NCI-H446 treated with DMSO at 0.1 percent for 48 hours (cell line): Measurements from ENCODE around the gene HOTAIR.

Source experiments
- DNase-seq: peaks from one replicate; lab custom pipeline; 2025; lab: John Stamatoyannopoulos, UW

HOTAIR gene

DNA sequence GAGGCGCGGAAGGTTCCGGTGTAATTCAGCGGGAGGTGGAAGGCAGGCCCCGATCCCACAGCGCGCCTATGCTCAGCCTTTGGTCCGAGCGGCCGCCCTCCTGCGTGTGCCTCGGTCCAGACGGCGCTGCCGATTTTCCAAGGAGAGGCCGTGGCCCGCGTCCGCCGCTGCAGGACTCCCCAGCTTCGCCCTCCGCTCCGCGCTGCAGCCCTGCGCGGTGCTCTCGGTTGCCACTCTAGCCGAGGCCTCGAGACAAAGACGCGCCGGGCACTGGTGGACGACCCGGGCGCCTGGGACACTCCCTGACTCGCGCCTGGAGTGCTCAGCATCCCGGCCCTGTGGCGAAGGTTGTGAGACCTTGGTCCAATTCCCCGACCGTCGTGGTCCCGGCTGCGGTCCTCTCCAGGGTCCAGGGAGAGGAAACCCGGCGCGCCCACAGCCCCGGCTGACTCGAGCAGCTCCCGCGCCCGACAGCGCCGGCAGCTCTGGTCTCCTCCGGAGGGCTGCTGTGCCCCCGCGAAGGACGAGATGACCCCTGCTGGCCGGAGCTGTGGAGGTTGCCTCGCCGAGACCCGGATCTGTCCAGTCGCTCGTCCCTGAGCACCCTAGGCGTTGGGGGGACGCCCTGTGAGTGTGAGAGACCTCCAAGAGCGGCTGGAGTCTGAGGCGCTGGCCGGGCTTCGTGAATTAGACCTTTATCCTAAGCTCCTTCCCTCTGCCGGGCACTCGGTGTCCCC, 13.6 kb downstream of the HOTAIR start:
- no peak for DNase-seq

DNA sequence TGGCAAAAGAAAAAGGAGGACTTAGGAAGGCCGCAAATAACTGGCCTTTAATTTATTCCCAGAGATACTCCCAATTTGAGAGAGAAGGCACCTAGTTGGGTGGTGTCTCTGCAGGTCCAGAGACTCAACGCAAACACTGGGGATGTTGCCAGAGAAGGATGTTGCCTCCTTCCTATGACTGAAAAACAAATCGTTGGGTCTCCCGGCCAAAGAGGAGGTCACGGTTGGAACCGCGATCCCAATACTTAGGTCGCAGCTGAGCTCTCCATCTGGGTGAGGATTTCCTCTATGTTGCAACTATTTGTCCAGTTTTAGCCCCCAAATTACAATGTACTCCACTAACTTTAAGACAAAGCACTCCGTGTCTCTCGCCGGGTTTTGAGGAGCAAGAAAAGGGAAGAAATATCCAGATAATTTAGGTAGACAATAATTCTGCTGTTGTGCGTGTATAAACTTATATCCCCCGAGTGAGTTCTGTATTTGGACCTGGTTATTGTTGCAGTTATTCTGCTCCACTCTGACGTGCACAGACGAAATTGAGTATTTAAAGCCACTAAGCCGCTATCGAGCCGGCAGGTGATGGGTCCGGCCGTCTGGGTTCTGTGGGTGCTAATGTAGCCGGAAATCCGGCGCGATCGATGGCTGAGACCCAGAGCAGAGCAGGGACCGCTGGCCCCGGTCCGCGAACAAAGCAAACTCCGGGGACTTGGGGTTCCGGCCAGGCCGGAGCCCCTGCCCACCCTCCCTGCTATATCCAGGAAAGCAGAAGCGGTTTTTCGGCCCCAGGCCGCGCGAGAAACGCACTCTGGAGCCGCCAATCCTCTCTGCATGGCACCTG, 14.3 kb downstream of the HOTAIR start:
- no peak for DNase-seq

DNA sequence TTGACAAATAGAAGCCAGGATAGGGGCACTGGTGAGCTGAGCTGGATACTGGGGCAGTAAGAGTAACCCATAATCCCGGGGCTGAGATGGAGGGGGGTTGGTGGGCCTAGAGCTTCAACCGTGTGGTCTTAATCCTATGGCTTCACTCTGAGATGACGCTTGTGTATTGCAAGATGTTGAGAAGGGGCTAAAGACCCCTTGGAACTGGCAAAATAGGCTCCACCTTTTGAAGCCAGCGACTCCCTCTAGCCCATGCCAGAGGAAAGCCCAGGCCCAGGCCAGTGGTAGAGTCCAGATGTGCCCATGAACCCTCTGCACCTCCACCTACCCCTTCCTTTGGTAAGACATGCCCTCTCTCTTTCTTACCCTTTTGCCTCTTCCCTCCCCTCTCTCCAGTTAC, 15.4 kb downstream of the HOTAIR start:
- DNase-seq = no peak

DNA sequence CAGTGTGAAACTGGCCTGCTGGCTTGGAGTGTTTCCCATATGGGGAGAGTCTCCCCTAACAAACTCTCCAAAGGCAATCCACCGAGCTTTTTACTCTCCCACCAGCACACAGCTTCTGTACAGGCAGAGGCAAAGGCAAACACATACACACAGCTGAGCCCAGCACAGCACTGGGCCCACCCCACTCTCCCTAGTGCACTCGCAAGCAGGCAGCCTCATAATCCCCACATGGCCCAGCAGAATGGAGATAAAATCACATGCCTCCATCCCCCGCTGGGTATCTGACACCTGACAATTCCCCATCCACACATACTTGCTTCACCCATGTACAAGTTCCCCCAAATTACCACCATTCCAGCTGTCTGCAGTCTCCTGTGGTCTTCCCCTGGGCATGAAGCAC, 16.6 kb downstream of the HOTAIR start:
- DNase-seq = no peak

DNA sequence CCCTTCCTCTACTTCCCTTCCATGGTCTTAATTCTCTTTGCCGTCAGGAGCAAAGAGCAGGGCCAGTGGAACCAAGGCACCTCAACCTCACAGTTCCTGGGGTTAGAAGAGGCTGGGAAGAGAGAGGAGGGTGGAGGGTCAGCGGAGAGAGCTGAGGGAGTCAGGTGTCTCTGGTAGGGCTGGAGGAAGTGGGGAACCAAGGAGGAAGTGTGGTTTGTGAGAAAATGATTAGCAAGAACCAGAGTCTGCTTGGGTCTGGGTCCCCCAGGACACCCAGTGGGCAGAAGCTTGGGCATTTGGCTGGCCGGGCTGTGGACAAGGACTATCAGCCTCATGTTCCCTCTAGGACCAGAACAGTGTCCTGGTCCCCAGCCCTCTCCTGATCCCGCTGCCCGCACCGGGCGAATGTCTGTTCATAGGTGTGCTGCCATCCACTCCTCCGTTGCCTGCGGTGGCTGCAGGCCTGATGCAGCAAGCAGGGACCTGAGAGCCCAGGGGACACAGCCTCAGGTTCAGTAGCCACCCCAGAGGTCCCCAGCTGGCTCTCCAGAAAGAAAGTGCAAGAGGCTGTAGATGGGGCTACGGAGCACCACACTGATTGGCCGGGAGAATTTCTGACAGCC, 17.7 kb downstream of the HOTAIR start:
- no peak for DNase-seq

DNA sequence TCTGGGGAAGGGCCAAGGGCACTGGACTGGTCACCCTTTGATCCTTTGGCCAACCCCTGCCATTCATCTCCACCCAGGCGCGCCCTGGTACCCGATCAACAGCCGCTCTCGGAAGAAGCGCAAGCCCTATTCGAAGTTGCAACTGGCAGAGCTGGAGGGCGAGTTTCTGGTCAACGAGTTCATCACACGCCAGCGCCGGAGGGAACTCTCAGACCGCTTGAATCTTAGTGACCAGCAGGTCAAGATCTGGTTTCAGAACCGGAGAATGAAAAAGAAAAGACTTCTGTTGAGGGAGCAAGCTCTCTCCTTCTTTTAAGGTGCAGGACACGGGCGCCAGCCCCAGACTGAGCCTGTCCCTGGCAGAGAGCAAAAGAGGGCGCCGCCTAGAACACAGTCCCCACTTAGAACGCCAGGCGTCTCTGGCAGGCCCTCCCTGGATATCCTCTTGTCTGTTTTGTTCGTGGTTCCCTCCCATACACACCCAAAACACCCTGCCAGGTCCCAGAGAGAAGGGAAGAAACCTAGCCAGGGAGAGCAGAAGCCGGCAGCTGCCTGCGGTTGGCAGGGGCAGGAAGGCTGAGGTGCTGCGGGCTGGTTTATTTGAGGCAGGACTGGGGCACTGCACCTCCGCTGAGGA, 18.4 kb downstream of the HOTAIR start:
- no peak for DNase-seq

DNA sequence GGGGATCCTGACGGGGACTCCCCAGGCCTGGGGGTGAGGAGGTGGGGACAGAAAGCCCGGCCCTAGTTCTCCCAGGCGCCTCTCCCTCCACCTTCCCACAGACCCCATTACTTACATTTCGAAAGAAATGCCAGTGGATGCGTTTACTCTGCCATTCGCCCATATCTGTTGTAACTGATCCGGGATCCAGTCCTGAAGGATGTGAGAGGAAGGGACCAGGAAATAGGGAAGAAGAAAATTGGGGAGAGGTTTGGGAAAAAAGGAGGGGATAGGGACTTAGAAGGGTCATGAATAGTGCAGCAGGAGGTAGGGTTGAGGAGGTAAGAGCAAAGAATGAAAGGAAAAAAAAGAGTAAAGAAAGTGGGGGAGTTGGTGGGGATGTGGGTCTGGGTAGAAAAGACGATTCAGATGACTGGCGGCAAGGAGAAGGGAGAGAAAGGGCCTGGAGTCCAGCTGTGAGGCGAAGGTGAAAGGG, 18.9 kb downstream of the HOTAIR start:
- no peak for DNase-seq

DNA sequence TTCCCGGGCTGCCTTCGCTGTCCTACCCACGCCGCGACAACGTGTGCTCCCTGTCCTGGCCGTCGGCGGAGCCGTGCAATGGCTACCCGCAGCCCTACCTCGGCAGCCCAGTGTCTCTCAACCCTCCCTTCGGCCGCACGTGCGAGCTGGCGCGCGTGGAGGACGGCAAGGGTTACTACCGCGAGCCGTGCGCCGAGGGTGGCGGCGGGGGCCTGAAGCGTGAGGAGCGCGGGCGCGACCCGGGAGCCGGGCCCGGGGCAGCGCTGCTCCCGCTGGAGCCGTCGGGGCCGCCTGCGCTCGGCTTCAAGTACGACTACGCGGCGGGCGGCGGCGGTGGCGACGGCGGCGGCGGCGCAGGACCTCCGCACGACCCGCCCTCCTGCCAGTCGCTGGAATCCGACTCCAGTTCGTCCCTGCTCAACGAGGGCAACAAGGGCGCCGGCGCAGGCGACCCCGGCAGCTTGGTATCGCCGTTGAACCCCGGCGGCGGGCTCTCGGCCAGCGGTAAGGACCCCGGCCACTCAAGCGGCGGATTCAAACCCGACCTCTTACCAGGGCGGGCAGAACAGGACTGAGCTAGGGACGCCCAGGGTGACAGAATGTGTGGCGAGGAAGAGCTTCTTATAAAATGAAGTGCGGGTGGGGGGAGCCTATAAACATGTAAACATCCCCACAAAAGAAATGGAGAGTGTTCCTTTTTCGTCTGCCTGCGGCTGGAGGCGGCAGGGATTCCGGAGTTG, 19.5 kb downstream of the HOTAIR start:
- DNase-seq = no peak

DNA sequence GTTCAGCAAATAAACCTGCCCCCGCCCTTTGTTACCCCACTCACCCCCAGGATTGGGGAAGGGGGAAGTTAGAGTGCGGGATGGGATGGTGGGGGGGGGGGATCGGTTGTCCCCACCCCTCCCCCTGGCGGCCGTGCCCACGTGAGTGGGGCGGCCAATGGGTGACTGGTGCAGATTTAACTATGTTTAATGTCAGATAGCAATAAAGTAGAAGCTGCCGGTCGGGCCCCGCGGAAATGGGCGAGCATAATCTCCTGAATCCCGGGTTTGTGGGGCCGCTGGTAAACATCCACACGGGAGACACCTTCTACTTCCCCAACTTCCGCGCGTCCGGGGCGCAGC, 20.1 kb downstream of the HOTAIR start, which contains the start of gene HOXC12:
HOXC12 (plus strand) TSS at position 210 of the 342 bp plus-strand sequence; CDS start at position 237, 27 bp downstream.
- DNase-seq = no peak

DNA sequence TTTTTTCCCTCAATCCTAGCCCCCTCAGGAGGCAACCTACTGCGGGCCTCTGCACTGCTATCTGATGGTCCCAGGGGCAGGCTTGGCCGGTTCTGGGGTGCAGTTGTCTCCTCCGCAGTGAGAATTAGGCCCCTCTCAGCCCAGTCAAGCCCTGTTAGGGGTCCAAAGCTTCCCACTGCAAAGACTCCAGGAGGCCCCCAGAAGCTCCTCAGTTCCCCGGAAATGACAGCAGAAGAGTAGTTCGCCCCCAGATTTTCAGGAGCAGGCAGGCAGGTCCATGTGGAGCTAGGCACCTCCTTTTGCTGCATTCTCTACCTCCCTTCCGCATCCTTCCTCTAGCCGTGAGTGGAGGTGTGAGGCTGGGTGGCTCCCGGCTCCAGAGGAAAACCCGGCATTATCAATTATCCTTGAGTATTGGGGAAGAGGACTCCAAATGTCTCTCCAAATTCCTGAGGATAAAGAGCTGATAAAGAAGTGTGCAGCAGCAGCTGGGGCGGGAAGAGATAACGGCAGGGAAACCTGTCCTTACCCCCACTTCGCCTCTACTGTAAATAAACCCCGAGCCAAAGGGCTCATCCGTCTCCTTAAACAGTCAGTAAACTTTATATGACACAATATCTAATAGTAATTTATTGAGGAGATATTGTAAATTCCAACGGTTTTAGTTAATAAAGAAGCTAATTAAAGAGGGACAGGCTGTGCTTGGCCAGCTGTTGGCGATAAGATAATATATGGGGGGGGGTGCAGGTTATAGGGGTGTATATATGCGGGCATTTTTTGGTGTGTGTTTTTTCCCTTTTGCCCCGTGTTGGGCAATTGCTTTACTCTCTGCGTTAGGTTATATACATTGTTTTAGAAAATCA, 20.7 kb downstream of the HOTAIR start:
- DNase-seq = no peak

DNA sequence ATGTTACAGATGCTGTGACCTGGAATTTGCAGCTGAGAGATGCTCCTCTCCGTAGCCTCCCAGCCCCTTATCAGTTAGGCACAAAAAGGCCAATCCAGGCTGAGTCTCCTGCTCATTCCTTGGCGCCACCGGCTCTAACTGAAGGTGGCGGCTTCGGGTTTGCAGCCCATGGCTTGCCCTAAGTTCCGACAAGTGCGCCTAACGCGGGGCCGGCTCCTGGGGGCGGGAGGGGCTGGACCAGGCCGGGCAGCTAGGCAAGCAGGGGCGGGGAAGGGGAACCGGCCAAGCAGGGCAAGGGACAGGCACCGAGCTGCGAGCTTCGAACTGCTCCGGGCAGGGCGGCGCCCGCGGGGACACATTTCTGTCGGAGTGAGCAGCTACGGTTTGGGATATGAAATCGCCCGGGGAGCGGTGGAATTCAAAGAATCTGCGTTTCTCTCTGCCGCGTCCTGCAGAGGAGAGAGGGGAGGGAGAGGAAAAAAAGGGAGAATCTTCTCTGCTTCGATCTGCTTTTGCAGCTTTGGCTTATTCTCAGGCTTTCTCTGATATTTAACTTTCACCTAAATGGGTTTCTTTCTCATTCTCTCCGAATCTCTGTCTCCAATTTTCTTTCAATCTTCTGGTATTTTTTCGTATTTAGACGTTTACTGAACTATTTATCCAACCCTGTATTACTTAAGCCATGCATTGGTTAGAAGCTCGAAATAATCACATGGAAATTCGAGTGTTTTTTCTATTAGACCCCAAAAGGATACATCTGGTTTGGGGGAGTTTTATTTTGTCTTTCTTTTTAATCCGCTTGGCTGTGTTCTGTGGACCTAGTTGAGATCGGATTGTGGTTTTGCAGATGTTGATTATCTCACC, 21.7 kb downstream of the HOTAIR start:
- DNase-seq = no peak

DNA sequence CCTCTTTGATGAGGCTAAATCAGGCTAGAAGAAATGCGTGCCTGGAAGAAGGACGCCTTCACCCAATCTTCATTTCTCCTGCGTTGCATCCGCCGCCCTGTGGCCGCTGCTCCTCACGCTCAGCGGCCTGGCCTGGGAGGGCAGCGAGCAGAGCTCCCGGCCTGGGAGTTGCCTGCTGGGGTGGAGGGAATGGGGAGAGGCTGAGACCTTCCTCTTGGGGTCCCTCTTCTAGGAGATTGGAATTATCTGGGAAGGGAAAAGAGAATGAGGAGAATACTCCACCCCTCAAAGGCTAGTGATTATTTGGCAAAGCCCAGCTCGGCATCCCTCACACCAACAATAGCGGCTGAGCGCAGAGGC, 22.4 kb downstream of the HOTAIR start:
- no peak for DNase-seq

DNA sequence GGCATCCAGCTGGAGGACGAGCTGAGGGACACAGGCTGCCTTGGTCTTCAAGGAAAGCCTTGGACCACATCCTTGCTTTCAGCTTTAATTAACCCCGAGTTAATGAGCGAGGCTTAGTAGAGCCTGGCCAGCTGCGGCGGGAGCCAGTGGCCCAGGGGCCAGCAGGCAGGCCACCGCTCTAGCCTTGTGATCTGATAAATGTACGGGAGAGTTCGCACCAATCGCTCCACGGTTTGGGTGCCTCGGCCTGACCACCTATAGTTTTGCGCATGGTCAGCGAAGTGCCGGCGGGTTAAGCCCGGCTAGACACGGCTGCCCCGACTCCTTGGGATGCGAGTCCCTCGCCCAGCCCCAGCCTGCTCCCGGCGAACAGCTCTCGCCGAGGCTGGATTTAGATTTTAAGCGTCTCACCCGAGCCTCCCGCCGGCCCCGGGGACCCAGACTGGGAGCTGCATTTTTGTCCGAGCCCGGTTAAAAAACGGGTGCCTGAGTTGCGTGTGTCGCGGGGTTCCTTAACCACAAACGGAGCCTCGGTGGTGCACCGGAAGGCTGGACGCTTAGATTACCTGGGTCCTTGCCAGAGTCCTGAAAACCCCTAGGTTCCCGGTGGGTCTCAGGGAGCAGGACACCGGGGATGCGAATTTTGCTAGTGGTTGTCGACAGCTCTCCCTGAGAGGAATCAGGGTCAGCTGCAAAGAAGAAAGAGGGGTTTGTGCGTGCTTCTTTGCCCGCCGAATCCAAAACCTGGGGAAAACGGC, 23.0 kb downstream of the HOTAIR start:
- no peak for DNase-seq

DNA sequence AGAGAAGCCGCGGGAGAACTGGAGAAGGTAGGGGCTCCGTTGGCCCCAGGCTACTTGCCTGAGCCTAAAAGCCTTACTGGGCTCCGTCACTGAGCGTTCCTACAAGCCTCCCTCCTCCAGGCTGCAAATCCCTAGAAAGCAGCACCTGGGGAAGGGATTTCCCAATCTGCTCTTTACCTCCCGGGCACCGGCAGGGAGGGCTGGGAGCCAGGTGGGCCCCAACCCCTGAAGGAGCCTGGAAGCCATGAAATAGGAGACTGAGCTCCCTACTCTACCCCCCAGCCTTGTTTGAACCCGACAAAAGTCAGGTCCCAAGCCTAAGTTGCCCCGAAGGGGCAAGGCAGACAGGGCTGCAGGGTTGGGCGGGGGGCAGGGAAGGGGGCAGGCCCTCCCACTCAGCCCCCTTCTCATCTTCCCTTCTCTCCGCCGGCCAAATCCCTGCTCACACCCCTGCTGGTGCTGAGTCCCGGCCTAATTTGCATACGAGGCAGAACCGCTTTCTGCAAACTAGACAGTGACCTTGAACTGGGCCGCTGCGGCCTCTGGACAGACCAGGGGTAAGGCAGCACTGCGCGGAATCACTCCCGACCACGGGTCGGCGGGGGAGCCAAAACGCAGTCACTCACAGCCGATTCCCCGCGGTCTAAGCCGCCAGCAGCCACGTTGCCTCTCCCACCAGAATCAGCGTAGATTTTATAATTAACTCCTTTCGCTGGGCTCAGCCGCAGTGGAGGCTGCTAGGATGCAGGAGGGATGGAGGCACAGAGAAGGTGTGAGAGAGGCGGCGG, 23.8 kb downstream of the HOTAIR start:
- no peak for DNase-seq

DNA sequence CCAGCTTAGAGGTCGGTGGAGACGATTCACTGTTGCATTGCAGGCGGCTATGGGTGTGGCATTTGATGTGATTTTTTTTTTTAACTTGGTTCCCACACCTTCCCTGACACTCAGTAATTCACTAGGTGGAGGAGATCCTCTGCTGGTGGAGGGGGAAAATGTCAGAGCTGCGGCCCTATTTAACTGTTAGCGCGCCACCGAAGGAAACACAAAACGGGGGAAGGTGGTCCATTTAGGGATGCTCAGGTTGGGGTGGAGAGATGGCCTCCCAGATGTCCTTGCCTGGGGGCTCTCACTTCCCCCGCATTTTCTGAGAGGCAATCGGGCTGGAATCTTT, 24.3 kb downstream of the HOTAIR start:
- DNase-seq = no peak

DNA sequence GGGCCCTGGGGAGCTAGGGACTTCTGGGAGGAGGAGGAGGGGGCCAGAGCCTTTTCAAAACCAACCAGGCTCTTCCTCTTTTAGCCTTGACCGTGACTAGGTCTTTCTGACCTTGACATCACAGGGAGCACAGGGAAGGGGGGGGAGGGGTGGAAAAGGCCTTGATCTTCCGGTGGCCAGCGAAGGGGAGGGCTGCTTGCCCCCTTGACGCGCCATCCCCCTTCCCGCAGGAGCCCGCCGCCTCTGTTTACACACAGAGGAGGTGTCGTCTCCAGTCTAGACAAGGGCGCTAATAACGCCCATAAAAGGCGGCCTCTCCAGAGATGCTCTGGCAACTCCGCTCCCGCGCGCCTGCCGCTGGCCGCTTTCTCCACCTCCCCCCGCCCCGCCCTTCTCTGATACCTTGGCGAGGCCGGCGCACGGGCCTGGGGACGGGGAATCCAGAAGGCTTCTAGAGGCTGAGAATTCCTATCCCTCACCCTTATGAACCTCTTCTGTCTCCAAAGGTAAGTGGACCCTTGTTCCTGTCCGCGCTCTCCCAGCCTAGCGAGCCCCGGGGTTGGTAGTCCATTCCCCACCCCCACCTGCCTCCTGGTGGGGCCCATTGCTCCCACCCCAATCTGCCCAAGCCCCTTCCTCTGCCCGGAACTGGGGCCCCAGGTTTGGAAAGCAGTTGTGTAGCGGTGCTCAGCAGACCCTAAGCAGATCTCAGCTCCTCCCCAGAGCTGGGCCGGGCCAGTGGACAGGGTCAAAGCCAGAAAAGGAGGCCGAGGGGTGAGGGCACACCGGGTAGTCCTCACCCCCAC, 24.9 kb downstream of the HOTAIR start:
- no peak for DNase-seq
